ENCODE data around the gene ZNF581. TPM values are rescaled to one million over a fixed set of nuclear protein-coding genes. Genes with fewer than 3 reads are reported as not detected.

Gene ZNF581
- total and polyA plus RNA-seq, 7 donors: 10.2 to 18.6 (median 14.5) TPM

DNA sequence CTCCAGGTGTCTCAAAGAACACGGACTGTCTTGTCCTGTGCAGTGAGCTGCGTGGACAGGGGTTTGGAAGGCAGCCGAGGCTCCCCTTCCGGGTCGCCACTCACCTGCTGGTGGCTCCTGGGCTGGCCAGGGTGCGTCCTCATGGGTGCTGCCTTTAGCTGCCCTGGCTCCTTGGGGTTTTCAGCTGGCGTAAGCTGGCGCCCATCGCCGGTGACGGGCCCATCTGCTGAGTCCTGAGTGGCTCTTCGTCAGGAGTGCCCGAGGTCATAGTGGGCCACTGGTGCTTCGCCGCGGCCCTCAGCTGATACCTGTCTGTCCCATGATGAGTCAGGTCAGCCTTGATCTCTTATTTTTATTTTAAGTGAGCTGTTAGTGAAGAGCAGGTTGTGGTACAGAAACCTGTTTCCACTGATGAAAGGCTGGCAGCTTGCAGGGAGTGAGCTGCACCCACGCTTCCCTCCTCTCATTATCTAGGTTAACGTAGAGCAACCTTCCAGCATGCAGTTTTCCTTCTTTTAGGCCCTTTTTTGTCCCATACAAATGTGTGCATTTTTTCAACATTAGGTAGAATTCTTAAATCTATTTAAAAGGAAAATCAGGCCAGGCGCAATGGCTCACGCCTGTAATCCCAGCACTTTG, 50.0 kb downstream of the ZNF581 start:
- DNase-seq: no peak
- WGBS, 3 donors: 94 to 96% (median 96%) methylated on average over 20 of the region's 20 CpGs

DNA sequence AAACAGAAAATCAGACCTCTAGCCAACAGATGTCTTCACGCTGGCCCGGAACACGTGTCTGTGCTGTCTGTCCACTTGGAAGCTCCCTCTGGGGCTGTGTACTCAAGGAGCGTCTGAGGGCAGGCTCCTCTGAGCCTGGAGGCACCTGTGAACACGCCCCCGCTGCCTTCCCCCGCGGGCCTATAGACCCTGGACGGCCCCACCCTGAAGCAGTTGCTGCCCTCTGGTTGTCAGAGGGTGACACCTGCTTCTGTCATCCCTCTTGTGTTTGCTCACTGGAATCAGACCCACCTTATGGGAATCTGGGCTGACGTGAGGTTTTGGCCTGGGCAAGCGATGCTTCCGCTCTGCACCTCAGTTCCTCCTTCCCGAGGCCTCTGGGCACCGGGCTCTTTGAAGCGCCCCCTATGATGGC, 50.8 kb downstream of the ZNF581 start:
- intact Hi-C loops (cut with DNase I): no loop called here
- 77 to 80% (median 78%) methylated on average over 15 of the region's 15 CpGs for WGBS, 3 donors

More for the DNA sequence above, 50.0 kb downstream of the ZNF581 start:
- no peaks in the 10 kb centered on the region for H3K9me3 ChIP-seq
- intact Hi-C loops (cut with DNase I): no loop called here
- no peak overlapping the region for H3K27ac ChIP-seq
- TF ChIP-seq, protein P1, sequence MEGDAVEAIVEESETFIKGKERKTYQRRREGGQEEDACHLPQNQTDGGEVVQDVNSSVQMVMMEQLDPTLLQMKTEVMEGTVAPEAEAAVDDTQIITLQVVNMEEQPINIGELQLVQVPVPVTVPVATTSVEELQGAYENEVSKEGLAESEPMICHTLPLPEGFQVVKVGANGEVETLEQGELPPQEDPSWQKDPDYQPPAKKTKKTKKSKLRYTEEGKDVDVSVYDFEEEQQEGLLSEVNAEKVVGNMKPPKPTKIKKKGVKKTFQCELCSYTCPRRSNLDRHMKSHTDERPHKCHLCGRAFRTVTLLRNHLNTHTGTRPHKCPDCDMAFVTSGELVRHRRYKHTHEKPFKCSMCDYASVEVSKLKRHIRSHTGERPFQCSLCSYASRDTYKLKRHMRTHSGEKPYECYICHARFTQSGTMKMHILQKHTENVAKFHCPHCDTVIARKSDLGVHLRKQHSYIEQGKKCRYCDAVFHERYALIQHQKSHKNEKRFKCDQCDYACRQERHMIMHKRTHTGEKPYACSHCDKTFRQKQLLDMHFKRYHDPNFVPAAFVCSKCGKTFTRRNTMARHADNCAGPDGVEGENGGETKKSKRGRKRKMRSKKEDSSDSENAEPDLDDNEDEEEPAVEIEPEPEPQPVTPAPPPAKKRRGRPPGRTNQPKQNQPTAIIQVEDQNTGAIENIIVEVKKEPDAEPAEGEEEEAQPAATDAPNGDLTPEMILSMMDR (IDR thresholded peaks at IDR 0.05): no peak
- H3K4me3 ChIP-seq: no peak overlapping the region
- no peaks in the 10 kb centered on the region for H3K4me1 ChIP-seq
- H3K36me3 ChIP-seq (ENCODE audit: insufficient read depth in 1 of 2, low read depth in 1 of 2): peaks cover 2 to 97% of the 10 kb centered on the region in 2 donors
- ATAC-seq: no peak
- H3K27me3 ChIP-seq (ENCODE audit: insufficient read depth in 3 of 3, low read length in 2 of 3): no peaks in the 10 kb centered on the region

DNA sequence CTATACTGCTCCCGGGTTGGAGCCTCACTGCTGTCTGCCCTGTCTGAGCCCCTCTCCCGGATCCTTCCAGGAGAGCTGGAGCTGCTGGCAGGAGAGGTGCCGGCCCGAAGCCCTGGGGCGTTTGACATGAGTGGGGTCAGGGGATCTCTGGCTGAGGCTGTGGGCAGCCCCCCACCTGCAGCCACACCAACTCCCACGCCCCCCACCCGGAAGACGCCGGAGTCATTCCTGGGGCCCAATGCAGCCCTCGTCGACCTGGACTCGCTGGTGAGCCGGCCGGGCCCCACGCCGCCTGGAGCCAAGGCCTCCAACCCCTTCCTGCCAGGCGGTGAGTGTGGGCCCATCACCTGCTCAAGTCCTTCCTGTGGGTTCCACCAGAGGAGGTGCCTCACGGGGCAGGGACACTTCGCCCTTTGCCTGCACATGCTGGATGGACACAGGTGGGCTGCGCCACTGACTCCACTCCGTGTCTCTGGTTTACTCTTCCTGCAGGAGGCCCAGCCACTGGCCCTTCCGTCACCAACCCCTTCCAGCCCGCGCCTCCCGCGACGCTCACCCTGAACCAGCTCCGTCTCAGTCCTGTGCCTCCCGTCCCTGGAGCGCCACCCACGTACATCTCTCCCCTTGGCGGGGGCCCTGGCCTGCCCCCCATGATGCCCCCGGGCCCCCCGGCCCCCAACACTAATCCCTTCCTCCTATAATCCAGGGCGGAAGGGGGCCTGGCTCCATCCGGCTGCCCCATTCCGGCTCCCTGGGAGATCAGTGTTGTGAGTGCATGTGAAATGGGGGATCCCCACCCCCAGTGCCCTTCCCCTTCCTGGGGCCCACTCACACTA, 51.4 kb downstream of the ZNF581 start:
- WGBS, 3 donors: 91 to 92% (median 91%) methylated on average over 34 to 37 of the region's 37 CpGs

More for the DNA sequence above, 50.8 kb downstream of the ZNF581 start:
- Histone ChIP-seq H3K27ac (no peak overlapping the region), H3K4me1 (no peaks in the 10 kb centered on the region), H3K4me3 (no peak overlapping the region), H3K9me3 (no peaks in the 10 kb centered on the region), H3K36me3 (ENCODE audit: insufficient read depth in 1 of 2, low read depth in 1 of 2) (peaks cover 2 to 92% of the 10 kb centered on the region in 2 donors), H3K27me3 (ENCODE audit: insufficient read depth in 3 of 3, low read length in 2 of 3) (no peaks in the 10 kb centered on the region)
- TF ChIP-seq, protein P1 (IDR thresholded peaks at IDR 0.05): no peak
- ATAC-seq (no peak), DNase-seq (no peak)

More for the DNA sequence above, 51.4 kb downstream of the ZNF581 start:
- ATAC-seq (no peak), DNase-seq (no peak)
- H3K36me3 ChIP-seq (ENCODE audit: insufficient read depth in 1 of 2, low read depth in 1 of 2): peaks cover 2 to 92% of the 10 kb centered on the region in 2 donors
- no peaks in the 10 kb centered on the region for H3K9me3 ChIP-seq
- H3K4me1 ChIP-seq: no peaks in the 10 kb centered on the region
- no peak overlapping the region for H3K27ac ChIP-seq
- H3K4me3 ChIP-seq: no peak overlapping the region
- TF ChIP-seq, protein P1 (IDR thresholded peaks at IDR 0.05): no peak
- intact Hi-C loops (cut with DNase I): no loop called here
- H3K27me3 ChIP-seq (ENCODE audit: insufficient read depth in 3 of 3, low read length in 2 of 3): no peaks in the 10 kb centered on the region

Other genes with a start within 250 kb of the ZNF581 start
- 10 to 100 TPM; 15.4 to 26.7 (median 21.2) TPM for gene UBE2S, start 235.9 kb upstream of the ZNF581 start, total RNA-seq
- 10 to 100 TPM in 2 of 3 donors, 1 to 10 TPM in 1; 5.6 to 22.8 (median 16.6) TPM for gene UBE2S, start 235.9 kb upstream of the ZNF581 start, polyA plus RNA-seq
- not detected for gene SHISA7, start 200.3 kb upstream of the ZNF581 start, total RNA-seq
- under 1 TPM in 1 of 3 donors, not detected in 2; 0.01 TPM for gene SHISA7, start 200.3 kb upstream of the ZNF581 start, polyA plus RNA-seq
- 10 to 100 TPM; 32.0 to 78.0 (median 48.1) TPM for gene ISOC2, start 182.0 kb upstream of the ZNF581 start, total RNA-seq
- gene ISOC2, start 182.0 kb upstream of the ZNF581 start, polyA plus RNA-seq: 100 to 1,000 TPM in 2 of 3 donors, 10 to 100 TPM in 1; 78.7 to 177 (median 109) TPM
- gene C19orf85, start 178.9 kb upstream of the ZNF581 start, total RNA-seq: not detected
- not detected for gene C19orf85, start 178.9 kb upstream of the ZNF581 start, polyA plus RNA-seq
- 10 to 100 TPM in 2 of 4 donors, 1 to 10 TPM in 2; 5.9 to 14.3 (median 11.5) TPM for gene ZNF628, start 167.0 kb upstream of the ZNF581 start, total RNA-seq
- 10 to 100 TPM; 11.8 to 12.4 (median 12.2) TPM for gene ZNF628, start 167.0 kb upstream of the ZNF581 start, polyA plus RNA-seq
- 1 to 10 TPM; 2.6 to 6.3 (median 4.5) TPM for gene NAT14, start 158.5 kb upstream of the ZNF581 start, total RNA-seq
- 1 to 10 TPM; 2.0 to 4.2 (median 3.6) TPM for gene NAT14, start 158.5 kb upstream of the ZNF581 start, polyA plus RNA-seq
- gene SSC5D, start 155.2 kb upstream of the ZNF581 start, total RNA-seq: 1 to 10 TPM; 1.2 to 4.6 (median 1.9) TPM
- gene SSC5D, start 155.2 kb upstream of the ZNF581 start, polyA plus RNA-seq: under 1 TPM; 0.11 to 0.35 (median 0.16) TPM
- gene SBK2, start 106.5 kb upstream of the ZNF581 start, total RNA-seq: 10 to 100 TPM in 1 of 4 donors, 1 to 10 TPM in 2, under 1 TPM in 1; 0.59 to 13.4 (median 3.7) TPM
- 1 to 10 TPM in 1 of 3 donors, under 1 TPM in 2; 0.14 to 1.1 (median 0.91) TPM for gene SBK2, start 106.5 kb upstream of the ZNF581 start, polyA plus RNA-seq
- gene SBK3, start 98.1 kb upstream of the ZNF581 start, total RNA-seq: 10 to 100 TPM in 2 of 4 donors, 1 to 10 TPM in 1, under 1 TPM in 1; 0.79 to 30.8 (median 7.6) TPM
- 10 to 100 TPM in 1 of 3 donors, 1 to 10 TPM in 2; 5.4 to 10.6 (median 7.9) TPM for gene SBK3, start 98.1 kb upstream of the ZNF581 start, polyA plus RNA-seq
- 10 to 100 TPM; 21.8 to 81.6 (median 29.5) TPM for gene ZNF579, start 62.8 kb upstream of the ZNF581 start, total RNA-seq
- 10 to 100 TPM in 2 of 3 donors, 1 to 10 TPM in 1; 4.2 to 22.9 (median 14.2) TPM for gene ZNF579, start 62.8 kb upstream of the ZNF581 start, polyA plus RNA-seq
- 10 to 100 TPM in 3 of 4 donors, 1 to 10 TPM in 1; 9.9 to 23.7 (median 13.2) TPM for gene FIZ1, start 44.1 kb upstream of the ZNF581 start, total RNA-seq
- gene FIZ1, start 44.1 kb upstream of the ZNF581 start, polyA plus RNA-seq: 10 to 100 TPM; 10.8 to 12.1 (median 11.5) TPM
- 10 to 100 TPM; 21.4 to 32.0 (median 24.5) TPM for gene ZNF524, start 43.4 kb upstream of the ZNF581 start, total RNA-seq
- 10 to 100 TPM; 38.6 to 52.5 (median 41.4) TPM for gene ZNF524, start 43.4 kb upstream of the ZNF581 start, polyA plus RNA-seq
- gene ZNF865, start 38.0 kb upstream of the ZNF581 start, total RNA-seq: 10 to 100 TPM; 17.1 to 40.4 (median 25.0) TPM
- 10 to 100 TPM; 11.1 to 20.3 (median 19.3) TPM for gene ZNF865, start 38.0 kb upstream of the ZNF581 start, polyA plus RNA-seq
- 10 to 100 TPM in 3 of 4 donors, 1 to 10 TPM in 1; 9.0 to 22.2 (median 11.4) TPM for gene ZNF784, start 19.1 kb upstream of the ZNF581 start, total RNA-seq
- 10 to 100 TPM in 1 of 3 donors, 1 to 10 TPM in 2; 4.9 to 14.9 (median 7.3) TPM for gene ZNF784, start 19.1 kb upstream of the ZNF581 start, polyA plus RNA-seq
- 10 to 100 TPM; 10.3 to 21.1 (median 13.7) TPM for gene ZNF580, start 2.6 kb upstream of the ZNF581 start, total RNA-seq
- 10 to 100 TPM in 1 of 3 donors, 1 to 10 TPM in 2; 5.9 to 13.5 (median 9.2) TPM for gene ZNF580, start 2.6 kb upstream of the ZNF581 start, polyA plus RNA-seq
- gene CCDC106, start 4.6 kb downstream of the ZNF581 start, total RNA-seq: 10 to 100 TPM in 2 of 4 donors, 1 to 10 TPM in 2; 8.0 to 12.0 (median 10.4) TPM
- gene CCDC106, start 4.6 kb downstream of the ZNF581 start, polyA plus RNA-seq: 10 to 100 TPM in 2 of 3 donors, 1 to 10 TPM in 1; 4.4 to 11.8 (median 10.0) TPM
- gene U2AF2, start 11.4 kb downstream of the ZNF581 start, total RNA-seq: 10 to 100 TPM; 58.8 to 85.2 (median 78.2) TPM
- 100 to 1,000 TPM in 1 of 3 donors, 10 to 100 TPM in 2; 54.1 to 116 (median 55.1) TPM for gene U2AF2, start 11.4 kb downstream of the ZNF581 start, polyA plus RNA-seq
- gene EPN1, start 31.6 kb downstream of the ZNF581 start, total RNA-seq: 100 to 1,000 TPM; 113 to 134 (median 125) TPM
- 100 to 1,000 TPM; 117 to 211 (median 145) TPM for gene EPN1, start 31.6 kb downstream of the ZNF581 start, polyA plus RNA-seq
- gene NLRP9, start 94.8 kb downstream of the ZNF581 start, total RNA-seq: not detected
- not detected for gene NLRP9, start 94.8 kb downstream of the ZNF581 start, polyA plus RNA-seq
- gene RFPL4A, start 115.4 kb downstream of the ZNF581 start, total RNA-seq: not detected
- gene RFPL4A, start 115.4 kb downstream of the ZNF581 start, polyA plus RNA-seq: not detected
- not detected for gene RFPL4AL1, start 125.5 kb downstream of the ZNF581 start, total RNA-seq
- not detected for gene RFPL4AL1, start 125.5 kb downstream of the ZNF581 start, polyA plus RNA-seq
- not detected for gene NLRP11, start 188.3 kb downstream of the ZNF581 start, total RNA-seq
- not detected for gene NLRP11, start 188.3 kb downstream of the ZNF581 start, polyA plus RNA-seq
- not detected for gene NLRP4, start 192.9 kb downstream of the ZNF581 start, total RNA-seq
- not detected for gene NLRP4, start 192.9 kb downstream of the ZNF581 start, polyA plus RNA-seq